Stimulated activated CD8-positive, alpha-beta memory T cell treated with anti-CD3 and anti-CD28 coated beads, Interleukin-4, amount 100 ng/mL, for 4 hours (primary cell): Measurements from ENCODE around the gene DARS2.
"Not testable (repeated sequence)": the region's sequence is repeated elsewhere in the genome, so short reads cannot be mapped to it uniquely, and the experiment has no call there.

Experiments
- DNase-seq, 2 donors: peaks; one replicate each; pipeline ENCODE4 v3.0.0-alpha.2; 2020; ENCODE audit warnings: low read depth in 2 of 2, low spot score in 1 of 2

Gene DARS2

GRCh38 chr1:173824315-173825081 lies at the start of gene DARS2, which contains the start of gene CENPL:
Gene DARS2, plus strand, starts transcription at chr1:173824673. Its CDS starts 557 bp downstream, at chr1:173825230.
Gene CENPL, minus strand, starts transcription at chr1:173824883. Its CDS starts 13,584 bp downstream, at chr1:173811299.
- peak; percentile 75 to 80 for DNase-seq

- DNase-seq: no peak
These were observed 48.8 kb upstream of the DARS2 start for GRCh38 chr1:173775578-173776226.

DNA sequence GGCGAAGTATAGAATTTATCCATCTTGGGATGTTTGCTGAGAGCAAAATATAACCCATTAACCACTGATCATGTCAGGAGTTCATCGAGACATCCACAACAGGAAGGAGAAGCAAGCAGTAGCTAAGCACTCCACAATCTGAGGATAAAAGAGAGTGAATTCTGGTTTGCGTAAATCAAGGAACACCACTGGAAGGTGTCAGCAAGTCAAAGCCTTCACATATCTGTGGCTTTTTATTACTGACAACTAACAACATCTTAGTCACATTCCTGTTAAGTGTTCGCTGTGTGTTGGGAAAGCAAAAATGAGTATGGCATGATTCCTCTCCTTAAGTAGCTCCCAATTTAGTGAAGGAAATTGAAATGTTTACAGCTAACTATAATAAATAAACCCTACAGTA lies 44.5 kb upstream of the DARS2 start:
- no peak for DNase-seq

DNA sequence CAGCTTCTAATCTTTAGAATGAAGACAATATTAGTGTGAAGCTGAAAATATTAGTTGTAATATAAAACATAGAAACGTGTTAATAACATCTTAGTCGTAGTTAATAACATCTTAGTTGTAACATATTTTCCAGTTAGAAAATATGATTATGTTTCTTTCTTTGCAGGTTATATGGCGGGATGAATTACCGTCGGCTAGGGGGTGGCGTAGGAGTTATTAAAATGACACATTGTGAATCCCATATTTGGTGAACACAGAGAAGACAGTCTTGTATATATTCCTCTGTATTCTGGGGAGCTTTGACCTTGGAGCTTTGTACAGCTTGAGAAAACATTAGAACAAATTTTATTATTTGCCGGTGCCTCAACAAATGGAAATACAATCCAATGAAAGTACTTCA lies 39.5 kb upstream of the DARS2 start:
- no peak for DNase-seq

DNA sequence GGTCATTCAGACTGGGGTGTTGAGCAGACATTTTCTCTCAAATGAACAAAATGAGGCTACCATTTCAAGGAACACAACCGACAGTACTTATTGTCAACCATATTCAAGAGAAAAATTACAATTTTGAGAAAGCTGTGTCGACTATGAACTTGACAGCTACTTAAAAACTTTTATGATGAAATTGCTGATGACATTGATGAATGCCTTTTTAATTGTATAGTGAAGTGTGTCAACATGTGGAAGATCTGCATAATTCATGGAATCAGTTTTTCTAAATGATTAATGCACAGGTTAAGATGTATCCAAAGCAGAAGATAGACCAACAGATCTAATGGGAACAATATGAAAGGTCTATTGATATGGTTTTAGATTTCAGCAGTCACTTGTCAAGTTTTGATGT lies 34.6 kb upstream of the DARS2 start:
- DNase-seq: no peak

GRCh38 chr1:173798078-173798477 lies 26.4 kb upstream of the DARS2 start:
- no peak for DNase-seq

DNA sequence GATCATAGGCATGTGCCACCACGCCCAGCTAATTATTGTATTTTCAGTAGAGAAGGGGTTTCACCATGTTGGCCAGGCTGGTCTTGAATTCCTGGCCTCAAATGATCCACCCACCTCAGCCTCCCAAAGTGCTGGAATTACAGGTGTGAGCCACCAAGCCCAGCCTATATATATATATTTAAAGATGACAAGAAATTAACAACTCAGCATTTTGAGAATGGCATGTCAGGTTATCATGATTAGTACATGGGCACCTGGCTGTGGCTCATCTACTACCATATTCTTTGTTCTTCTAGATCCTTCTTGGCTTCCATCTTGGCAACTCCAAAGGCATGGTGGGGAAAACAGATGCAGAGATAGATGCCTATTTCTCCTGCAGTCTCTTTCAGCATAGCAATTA lies 24.5 kb upstream of the DARS2 start:
- not testable (repeated sequence) for DNase-seq

- DNase-seq: no peak
These were observed 21.5 kb upstream of the DARS2 start for GRCh38 chr1:173802961-173803360.

DNA sequence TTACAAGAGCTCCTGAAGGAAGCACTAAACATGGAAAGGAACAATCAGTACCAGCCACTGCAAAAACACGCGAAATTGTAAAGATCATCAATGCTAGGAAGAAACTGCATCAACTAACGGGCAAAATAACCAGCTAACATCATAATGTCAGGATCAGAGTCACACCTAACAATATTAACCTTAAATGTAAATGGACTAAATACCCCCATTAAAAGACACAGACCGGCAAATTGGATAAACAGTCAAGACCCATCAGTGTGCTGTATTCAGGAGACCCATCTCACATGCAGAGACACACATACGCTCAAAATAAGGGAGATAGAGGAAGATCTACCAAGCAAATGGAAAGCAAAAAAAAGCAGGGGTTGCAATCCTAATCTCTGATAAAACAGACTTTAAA lies 10.8 kb upstream of the DARS2 start:
- not testable (repeated sequence) for DNase-seq

GRCh38 chr1:173818459-173818858 lies 6.0 kb upstream of the DARS2 start:
- no peak for DNase-seq

- DNase-seq: no peak
These were observed 2.8 kb upstream of the DARS2 start for GRCh38 chr1:173821680-173822079.

DNA sequence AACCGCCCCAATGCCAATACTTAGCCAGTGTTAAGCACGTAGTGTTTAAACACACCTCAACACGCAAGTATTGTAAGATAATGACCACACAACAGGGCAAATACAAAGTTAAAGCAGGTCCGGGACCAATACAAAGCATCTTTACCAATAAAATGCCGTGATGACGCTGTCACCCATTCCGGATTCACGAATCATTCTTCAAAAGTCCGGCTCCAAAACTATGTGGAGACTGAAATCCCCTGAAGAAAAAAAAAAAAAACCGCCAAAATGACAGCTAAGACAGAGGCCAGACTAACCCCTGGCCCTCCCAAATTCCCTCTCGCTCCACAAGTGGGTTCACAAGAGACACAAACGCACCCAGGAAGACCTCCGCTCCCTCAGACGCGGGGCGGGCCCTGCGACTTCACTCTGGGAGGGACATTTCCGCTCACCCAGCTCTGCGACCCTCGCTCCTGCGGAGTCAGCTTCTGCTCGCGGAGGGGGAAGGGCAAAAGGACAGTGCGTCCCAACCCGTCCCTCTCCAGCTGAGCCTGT lies 625 bp upstream of the DARS2 start:
- DNase-seq: no peak

- no peak for DNase-seq
These were observed 3.1 kb downstream of the DARS2 start for GRCh38 chr1:173827611-173828010.

- DNase-seq: no peak
These were observed 8.3 kb downstream of the DARS2 start for GRCh38 chr1:173832748-173833147.

- DNase-seq: no peak
These were observed 27.6 kb downstream of the DARS2 start for GRCh38 chr1:173852105-173852504.

- DNase-seq: no peak
These were observed 28.6 kb downstream of the DARS2 start for GRCh38 chr1:173853074-173853473.

DNA sequence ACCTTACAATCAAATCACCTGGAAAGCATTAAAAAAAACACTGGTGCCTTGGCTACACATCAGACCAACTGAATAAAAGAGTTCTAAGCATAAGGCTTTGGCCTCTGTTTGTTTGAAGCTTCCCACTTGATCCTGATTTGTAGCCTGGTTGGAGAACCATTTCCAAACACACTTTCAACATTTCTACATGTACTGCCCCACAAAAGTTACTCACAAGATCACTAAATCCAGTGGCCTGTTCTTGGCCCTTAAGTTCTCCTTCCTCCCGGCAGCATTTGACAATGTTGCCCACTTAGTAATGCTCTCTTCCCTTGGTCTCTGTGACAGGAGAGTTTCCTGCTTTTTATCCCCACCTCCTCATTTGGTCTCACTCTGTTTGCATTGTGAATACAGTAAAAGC lies 31.5 kb downstream of the DARS2 start:
- no peak for DNase-seq

DNA sequence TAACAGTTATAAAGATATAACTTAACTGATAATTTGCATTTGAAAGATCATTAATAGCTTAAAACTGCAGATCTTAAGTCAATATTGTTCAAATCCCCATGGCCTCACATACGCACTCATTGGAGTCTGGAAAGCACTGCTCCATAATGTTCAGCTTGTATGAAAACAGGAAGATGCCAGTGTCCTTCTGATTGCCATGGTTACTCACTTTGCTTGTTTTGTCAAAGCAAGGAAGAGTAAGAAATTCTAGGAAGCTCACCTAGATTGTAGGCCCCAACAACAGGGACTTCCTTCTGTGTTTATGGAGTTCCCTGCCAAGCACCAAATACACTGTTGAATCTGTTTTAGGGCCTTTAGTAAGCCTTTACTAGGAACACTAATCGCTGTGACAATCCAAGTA lies 32.4 kb downstream of the DARS2 start:
- DNase-seq: no peak

- DNase-seq: no peak
These were observed 33.0 kb downstream of the DARS2 start for GRCh38 chr1:173857363-173857917.

GRCh38 chr1:173859547-173859946 lies 35.1 kb downstream of the DARS2 start:
- not testable (repeated sequence) for DNase-seq

GRCh38 chr1:173860065-173860464 lies 35.6 kb downstream of the DARS2 start:
- DNase-seq: no peak

DNA sequence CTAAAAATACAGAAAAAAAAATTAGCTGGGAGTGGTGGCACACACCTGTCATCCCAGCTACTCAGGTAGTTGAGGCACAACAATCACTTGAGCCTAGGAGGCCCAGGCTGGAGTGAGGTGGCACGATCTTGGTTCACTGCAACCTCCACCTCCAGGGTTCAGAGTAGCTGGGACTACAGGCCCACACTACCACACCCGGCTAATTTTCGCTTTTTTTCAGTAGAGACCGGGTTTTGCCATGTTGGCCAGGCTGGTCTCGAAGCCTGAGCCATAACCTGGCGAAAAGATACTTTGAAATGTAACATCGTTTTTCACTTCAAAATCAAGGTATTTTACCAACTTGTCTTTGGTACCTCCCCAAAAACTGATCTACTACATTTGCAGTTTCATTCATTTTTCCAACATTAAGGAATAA lies 37.3 kb downstream of the DARS2 start:
- DNase-seq: no peak
